A549 (cell line): Measurements from ENCODE around the gene STOX1.

ENCODE experiments used
- CTCF ChIP-seq: fragments of >200 bp; sonication (Bioruptor Twin); formaldehyde crosslinking; IDR thresholded peaks from 3 replicates; pipeline ENCODE4 v1.5.1; 2016
- EHMT2 ChIP-seq: fragments of 200-600 bp; sonication (generic); IDR thresholded peaks from 2 replicates; pipeline ENCODE4 v1.6.1; 2016; ENCODE audit warnings: antibody characterized with exemption, low read depth, mild to moderate bottlenecking, moderate library complexity
- HMGXB4 ChIP-seq: fragments of 250-450 bp; sonication (Bioruptor Pico); IDR thresholded peaks from 2 replicates; pipeline ENCODE4 v1.5.0; 2021; ENCODE audit warnings: mild to moderate bottlenecking, moderate library complexity, borderline replicate concordance
- MYC ChIP-seq: IDR thresholded peaks from 2 replicates; pipeline ENCODE4 v1.6.1; 2012; ENCODE audit warnings: mild to moderate bottlenecking, inconsistent platforms, low read length, improper control_type of control experiment, borderline replicate concordance
- POLR2A ChIP-seq: IDR thresholded peaks from 2 replicates; pipeline ENCODE4 v1.6.1; 2012; ENCODE audit warnings: mild to moderate bottlenecking, low read length
- REST ChIP-seq: fragments of 200-600 bp; sonication (generic); IDR thresholded peaks from 2 replicates; pipeline ENCODE4 v1.6.1; 2016; ENCODE audit warnings: antibody characterized with exemption, mild to moderate bottlenecking, moderate library complexity
- RFX5 ChIP-seq: fragments of 450-650 bp; IDR thresholded peaks from 2 replicates; pipeline ENCODE4 v1.7.1; 2014; ENCODE audit warnings: antibody characterized with exemption, mild to moderate bottlenecking, moderate library complexity

- TF ChIP-seq POLR2A (no peak), REST (no peak), HMGXB4 (CRISPR knock-in tag) (no peak), EHMT2 (no peak), RFX5 (no peak), CTCF (peak; percentile 33; the same call in 2 of the 3 replicates), MYC (no peak)
Measured at GRCh38 chr10:68792115-68792514, 35.2 kb upstream of the STOX1 start.
